Measurements from ENCODE around the gene NEXN.

NEXN gene

DNA sequence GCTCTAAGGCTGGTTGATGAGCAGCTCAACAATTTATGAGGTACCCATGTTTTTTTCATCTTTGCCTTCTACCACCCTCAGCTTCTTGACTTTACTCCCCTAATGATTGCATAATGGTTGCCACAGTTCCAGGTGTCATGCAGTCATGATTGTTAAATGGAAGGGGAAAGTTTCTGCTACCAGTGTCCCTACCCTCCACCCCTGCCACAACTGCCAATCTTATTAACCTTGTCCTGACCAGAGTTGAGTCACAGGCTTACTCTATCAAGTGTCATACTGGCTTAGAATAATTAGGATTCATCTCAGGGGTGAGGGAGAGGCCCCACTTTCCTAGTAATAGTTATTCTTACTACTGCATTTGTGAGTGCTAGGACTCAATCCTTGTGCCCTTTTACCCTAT is 98.4 kb downstream of the NEXN start:
- ATAC-seq (replicated peaks), result peak in 1 of 2 donors; percentile 51
- Mint-ChIP-seq H3K27me3 (no peaks in the 10 kb centered on the region), H3K27ac (no peak overlapping the region), H3K36me3 (peaks cover 22 to 51% of the 10 kb centered on the region in 2 donors), H3K4me1 (peaks cover 27 to 48% of the 10 kb centered on the region in 2 donors), H3K9me3 (no peaks in the 10 kb centered on the region), H3K4me3 (no peak overlapping the region)
- DNase-seq, result no peak

GRCh38 chr1:77987919-77988318 is 99.5 kb downstream of the NEXN start:
- Mint-ChIP-seq H3K4me3 (no peak overlapping the region), H3K36me3 (peaks cover 18 to 46% of the 10 kb centered on the region in 2 donors), H3K27ac (no peak overlapping the region), H3K27me3 (no peaks in the 10 kb centered on the region), H3K9me3 (no peaks in the 10 kb centered on the region), H3K4me1 (peaks cover 26 to 48% of the 10 kb centered on the region in 2 donors)
- no peak for ATAC-seq (replicated peaks)
- no peak for DNase-seq

- H3K4me3 Mint-ChIP-seq, result no peak overlapping the region
- no peaks in the 10 kb centered on the region for H3K9me3 Mint-ChIP-seq
- peaks cover 23 to 50% of the 10 kb centered on the region in 2 donors for H3K36me3 Mint-ChIP-seq
- H3K27me3 Mint-ChIP-seq, result no peaks in the 10 kb centered on the region
- DNase-seq (no peak), ATAC-seq (replicated peaks) (no peak)
- H3K27ac Mint-ChIP-seq, result no peak overlapping the region
- H3K4me1 Mint-ChIP-seq, result peaks cover 24 to 40% of the 10 kb centered on the region in 2 donors
Observed at GRCh38 chr1:77989744-77990143, 101.3 kb downstream of the NEXN start.

DNA sequence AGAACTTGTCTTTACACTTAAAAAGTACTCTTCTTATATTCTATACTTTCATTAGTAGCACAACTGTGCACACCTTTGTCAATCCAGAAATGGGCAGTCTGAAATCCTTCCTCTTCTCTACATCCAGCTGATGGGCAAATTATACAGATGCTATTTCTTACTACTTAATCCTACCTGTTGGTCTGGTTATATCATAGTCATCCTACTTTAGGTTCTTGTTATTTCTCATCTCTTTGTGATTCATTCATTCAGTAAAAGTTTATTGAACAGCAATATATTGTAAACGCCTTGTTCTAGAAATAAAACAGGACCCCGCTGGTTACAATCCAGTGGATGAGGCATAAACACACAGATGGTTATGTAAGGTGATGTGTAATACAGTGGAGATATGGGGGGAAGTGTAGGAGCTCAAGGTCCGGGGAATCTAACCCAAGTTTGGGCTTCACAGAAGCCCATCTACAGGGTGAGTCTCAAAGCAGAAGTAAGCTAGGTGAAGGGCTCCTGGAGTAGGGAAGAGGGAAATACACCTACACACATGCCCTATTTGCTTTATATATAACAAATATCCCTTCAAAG is 102.3 kb downstream of the NEXN start:
- no peaks in the 10 kb centered on the region for H3K27me3 Mint-ChIP-seq
- ATAC-seq (replicated peaks) (no peak), DNase-seq (no peak)
- H3K9me3 Mint-ChIP-seq, result no peaks in the 10 kb centered on the region
- H3K27ac Mint-ChIP-seq, result no peak overlapping the region
- H3K4me1 Mint-ChIP-seq, result peaks cover 24 to 40% of the 10 kb centered on the region in 2 donors
- peaks cover 26 to 51% of the 10 kb centered on the region in 2 donors for H3K36me3 Mint-ChIP-seq
- H3K4me3 Mint-ChIP-seq, result no peak overlapping the region

DNA sequence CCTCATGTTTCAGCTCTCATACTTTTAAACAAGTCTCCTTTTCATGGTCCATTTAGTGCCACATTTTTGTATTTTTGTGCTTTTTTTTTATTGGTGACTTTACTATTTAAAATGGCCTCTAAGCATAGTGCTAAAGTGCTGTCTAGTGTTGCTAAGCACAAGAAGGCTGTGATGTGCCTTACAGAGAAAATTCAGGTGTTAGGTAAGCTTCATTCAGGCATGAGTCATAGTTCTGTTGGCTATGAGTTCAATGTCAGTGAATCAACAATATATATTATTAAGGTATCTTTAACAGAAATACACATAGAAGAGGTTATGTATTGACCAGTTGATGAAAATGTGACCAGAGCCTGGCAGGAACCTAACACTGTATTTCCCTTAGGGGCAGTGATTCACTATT is 103.2 kb downstream of the NEXN start:
- no peak overlapping the region for H3K27ac Mint-ChIP-seq
- H3K9me3 Mint-ChIP-seq, result no peaks in the 10 kb centered on the region

More for the DNA sequence above, 103.2 kb downstream of the NEXN start:
- DNase-seq (no peak), ATAC-seq (replicated peaks) (no peak)
- Mint-ChIP-seq H3K27me3 (no peaks in the 10 kb centered on the region), H3K4me3 (no peak overlapping the region), H3K4me1 (peaks cover 20 to 40% of the 10 kb centered on the region in 2 donors), H3K36me3 (peaks cover 24 to 47% of the 10 kb centered on the region in 2 donors)

All from stimulated activated naive B cell treated with anti-CD40 and anti-IgM and Interleukin-4, amounts not matched to agents 10 μg/mL and 1 μg/mL and 100 μg/mL, for 72 hours (primary cell).